ENCODE data around the gene KCNN1. TPM values are rescaled to one million over a fixed set of nuclear protein-coding genes. Genes with fewer than 3 reads are reported as not detected.

The KCNN1 gene
- total and polyA plus RNA-seq, 2 of the 4 experiments (the other 2 are of a cell fraction): 0.09 TPM; not detected in 1

GRCh38 chr19:17974551-17974950 lies 7.6 kb downstream of the KCNN1 start:
- 93% methylated on average over 2 of the region's 6 CpGs; no CpG with 5 or more reads in 1 of the 2 experiments for WGBS, 2 experiments (ENCODE audit: extremely low coverage in 2 of 2, insufficient read length in 1 of 2)
- intact Hi-C loops (cut with micrococcal nuclease): no loop called here
- no peak overlapping the region for H4K5ac ChIP-seq (ENCODE audit: low read depth, low read length)
- H3K4me2 ChIP-seq (ENCODE audit: low read depth, low read length): no peak overlapping the region
- no peaks in the 10 kb centered on the region for H3K79me1 ChIP-seq (ENCODE audit: low read depth in 1 of 2, low read length in 2 of 2)
- H4K8ac ChIP-seq (ENCODE audit: low read depth in 2 of 2, low read length in 2 of 2): no peak overlapping the region
- no peaks in the 10 kb centered on the region for H3K36me3 ChIP-seq (ENCODE audit: control insufficient read depth, insufficient read depth, low read length)
- in situ Hi-C loops (cut with MboI; ENCODE audit: low sequenced_read_pairs): no loop called here
- H2BK20ac ChIP-seq (ENCODE audit: low read depth, low read length): no peak overlapping the region
- no peak overlapping the region for H2AK5ac ChIP-seq (ENCODE audit: low read depth, low read length)
- ChIA-PET CTCF (no interaction called here), POLR2A (ENCODE audit: unreplicated experiment) (no interaction called here)
- H2BK15ac ChIP-seq (ENCODE audit: low read depth, low read length): no peak overlapping the region
- H3K4ac ChIP-seq (ENCODE audit: low read depth, low read length): no peak overlapping the region
- no peak overlapping the region for H2BK120ac ChIP-seq (ENCODE audit: low read depth, low read length)
- H3K9me1 ChIP-seq (ENCODE audit: insufficient read depth, low read length): no peaks in the 10 kb centered on the region
- dilution Hi-C loops (cut with HindIII; ENCODE audit: low sequenced_read_pairs, unreplicated experiment): no loop called here
- no peak overlapping the region for H2AK9ac ChIP-seq (replicated peaks; ENCODE audit: low read depth, low read length, poor library complexity)
- ATAC-seq (ENCODE audit: low read depth) (no peak), DNase-seq (no peak)
- no peak overlapping the region for H3K14ac ChIP-seq (replicated peaks; ENCODE audit: low read depth, low read length)
- no peak overlapping the region for H2BK5ac ChIP-seq (ENCODE audit: low read depth, low read length, poor library complexity, severe bottlenecking)
- H3K4me1 ChIP-seq (ENCODE audit: control insufficient read depth, insufficient read depth, low read length): no peaks in the 10 kb centered on the region
- H3K27ac ChIP-seq (ENCODE audit: insufficient read depth, low read length): no peak overlapping the region
- no peak for TF ChIP-seq MAZ (IDR thresholded peaks at IDR 0.05; ENCODE audit: borderline replicate concordance, low read depth, low read length)
- no peak for TF ChIP-seq CEBPB (IDR thresholded peaks at IDR 0.05; ENCODE audit: low read depth, low read length)
- no peak for TF ChIP-seq NFE2L2 (IDR thresholded peaks at IDR 0.05; ENCODE audit: low read depth, low read length)
- no peak for TF ChIP-seq RCOR1 (IDR thresholded peaks at IDR 0.05; ENCODE audit: insufficient replicate concordance, low read length)
- no peak for TF ChIP-seq RAD21 (IDR thresholded peaks at IDR 0.05; ENCODE audit: low read length)
- no peak for TF ChIP-seq CHD1 (IDR thresholded peaks at IDR 0.05; ENCODE audit: low read depth, low read length)
- TF ChIP-seq, protein P1, sequence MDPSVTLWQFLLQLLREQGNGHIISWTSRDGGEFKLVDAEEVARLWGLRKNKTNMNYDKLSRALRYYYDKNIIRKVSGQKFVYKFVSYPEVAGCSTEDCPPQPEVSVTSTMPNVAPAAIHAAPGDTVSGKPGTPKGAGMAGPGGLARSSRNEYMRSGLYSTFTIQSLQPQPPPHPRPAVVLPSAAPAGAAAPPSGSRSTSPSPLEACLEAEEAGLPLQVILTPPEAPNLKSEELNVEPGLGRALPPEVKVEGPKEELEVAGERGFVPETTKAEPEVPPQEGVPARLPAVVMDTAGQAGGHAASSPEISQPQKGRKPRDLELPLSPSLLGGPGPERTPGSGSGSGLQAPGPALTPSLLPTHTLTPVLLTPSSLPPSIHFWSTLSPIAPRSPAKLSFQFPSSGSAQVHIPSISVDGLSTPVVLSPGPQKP (IDR thresholded peaks at IDR 0.05; ENCODE audit: borderline replicate concordance, low read depth, low read length): no peak
- H2AFZ ChIP-seq (replicated peaks; ENCODE audit: low read length, poor library complexity): peak overlapping the region; percentile 33
- no peaks in the 10 kb centered on the region for H3K9me3 ChIP-seq (ENCODE audit: control insufficient read depth, insufficient read depth, low read length)
- no peak overlapping the region for H3K23ac ChIP-seq (ENCODE audit: low read depth, low read length)
- no peak overlapping the region for H3K4me3 ChIP-seq (ENCODE audit: insufficient read depth, low read depth, low read length)
- BruUV-seq (replicated peaks): no TSS peak
- H3K18ac ChIP-seq (ENCODE audit: low read depth, low read length): no peak overlapping the region
- peaks cover 24% of the 10 kb centered on the region for H3K27me3 ChIP-seq (ENCODE audit: control insufficient read depth, insufficient read depth, low read length)
- H4K91ac ChIP-seq (ENCODE audit: insufficient read depth, low read depth, low read length): no peak overlapping the region
- H3K56ac ChIP-seq (ENCODE audit: extremely low read depth, insufficient read depth, low read length): no peak overlapping the region
- no peaks in the 10 kb centered on the region for H4K20me1 ChIP-seq (ENCODE audit: insufficient read depth, low read length)
- no peak overlapping the region for H3K9ac ChIP-seq (ENCODE audit: low read depth, low read length)

All from IMR-90 (cell line).